Suprapubic skin (tissue), 3 donors: ENCODE measurements around the gene SPTBN1.

Experiments
- CTCF ChIP-seq, 2 donors: fragments of 200-600 bp in 1 of 2; fragments of 450-650 bp in 1 of 2; sonication (generic) in 1 of 2; IDR thresholded peaks; one replicate each; pipeline ENCODE4 v1.5.1; 2016 to 2019; ENCODE audit warnings: antibody characterized with exemption in 2 of 2, mild to moderate bottlenecking in 1 of 2, moderate library complexity in 1 of 2
- POLR2A ChIP-seq, 2 donors: fragments of 450-650 bp; IDR thresholded peaks; one replicate each; pipeline ENCODE4 v1.6.1; 2017; ENCODE audit warnings: antibody characterized with exemption in 2 of 2, mild to moderate bottlenecking in 2 of 2, moderate library complexity in 2 of 2

- no peak for TF ChIP-seq CTCF (IDR thresholded peaks at IDR 0.05)
- TF ChIP-seq POLR2A (IDR thresholded peaks at IDR 0.05) = no peak
Observed at GRCh38 chr2:54638774-54639187, 182.7 kb downstream of the SPTBN1 start.
